A673 (cell line): ENCODE results near the gene P2RY1. TPM values are rescaled to one million over a fixed set of nuclear protein-coding genes. Genes with fewer than 3 reads are reported as not detected.

ENCODE experiments used
- BruUV-seq: library from RNA; stranded (reverse); fragments of 400-500 nt; replicated peaks from 2 replicates; lab custom pipeline; 2021; lab: Mats Ljungman, UMichigan
- CTCF ChIA-PET: fragments of 300-600 bp; sonication (Branson Sonifier 250); formaldehyde crosslinking; loops from one replicate; lab custom pipeline; 2022; ENCODE audit warnings: antibody characterized with exemption; lab: Charles Lee
- POLR2A ChIA-PET: fragments of 300-600 bp; sonication (Branson Sonifier 250); formaldehyde crosslinking; loops from one replicate; lab custom pipeline; 2022; ENCODE audit warnings: antibody characterized with exemption; ENCODE audit not compliant: low non-redundant PET; lab: Charles Lee
- DNase-seq: peaks from one replicate; pipeline ENCODE4 v3.0.0-alpha.2; 2015; ENCODE audit warnings: low spot score
- H3K27ac ChIP-seq: fragments of 200-600 bp; sonication (generic); 2 replicates; pipeline ENCODE4 v1.5.1; 2016; ENCODE audit warnings: mixed run types, low read depth, mild to moderate bottlenecking, mixed read lengths, antibody characterized with exemption, low read length; ENCODE audit not compliant: poor library complexity, severe bottlenecking
- H3K27me3 ChIP-seq: fragments of 200-600 bp; sonication (generic); replicated peaks from 2 replicates; pipeline ENCODE4 v1.6.1; 2017; ENCODE audit warnings: mixed run types, low read depth, mild to moderate bottlenecking, mixed read lengths, antibody characterized with exemption, low read length; ENCODE audit not compliant: insufficient read depth, poor library complexity
- H3K36me3 ChIP-seq: fragments of 200-600 bp; sonication (generic); 2 replicates; pipeline ENCODE4 v1.6.1; 2016; ENCODE audit warnings: mixed run types, mild to moderate bottlenecking, mixed read lengths, antibody characterized with exemption, low read length; ENCODE audit not compliant: insufficient read depth, poor library complexity, severe bottlenecking
- H3K4me1 ChIP-seq: fragments of 200-600 bp; sonication (generic); 2 replicates; pipeline ENCODE4 v1.6.1; 2017; ENCODE audit warnings: mixed run types, mild to moderate bottlenecking, mixed read lengths, antibody characterized with exemption, low read length; ENCODE audit not compliant: insufficient read depth, poor library complexity, severe bottlenecking
- H3K4me3 ChIP-seq: fragments of 200-600 bp; sonication (generic); 2 replicates; pipeline ENCODE4 v1.5.1; 2016; ENCODE audit warnings: low read depth, mixed run types, mild to moderate bottlenecking, mixed read lengths, low read length; ENCODE audit not compliant: poor library complexity, severe bottlenecking
- H3K9me3 ChIP-seq: fragments of 200-600 bp; sonication (generic); 2 replicates; pipeline ENCODE4 v1.6.1; 2016; ENCODE audit warnings: mixed run types, low read depth, mild to moderate bottlenecking, mixed read lengths, antibody characterized with exemption, low read length; ENCODE audit not compliant: poor library complexity, severe bottlenecking
- EZH2 ChIP-seq: fragments of 200-600 bp; sonication (generic); IDR thresholded peaks from 2 replicates; pipeline ENCODE4 v1.6.1; 2017; ENCODE audit warnings: borderline replicate concordance, low read depth, mild to moderate bottlenecking, mixed read lengths, antibody characterized with exemption, low read length; ENCODE audit not compliant: poor library complexity, severe bottlenecking
- intact Hi-C: fragments of 100-400 bp; cut with micrococcal nuclease; formaldehyde crosslinking; loops from one replicate; pipeline ENCODE4 v1.10.0; 2022; ENCODE audit not compliant: unreplicated experiment
- total RNA-seq: library from RNA; stranded (reverse); gene quantifications from 2 replicates; pipeline ENCODE4 v1.2.3, GENCODE V29; 2021
- TF ChIP-seq, protein P1 (sequence below): fragments of 300-800, 200-600 bp; sonication (generic); conservative IDR thresholded peaks from 2 replicates; pipeline ENCODE4 v1.5.1; 2017; ENCODE audit warnings: low read depth, mild to moderate bottlenecking, antibody characterized with exemption, low read length, moderate library complexity, mixed read lengths

P2RY1 gene
- total RNA-seq, 1 experiment from 2014 or later = 14.0 TPM

GRCh38 chr3:152879130-152879789, 44.3 kb downstream of the P2RY1 start:
- CTCF ChIA-PET = no interaction called here
- Histone ChIP-seq H3K9me3 (no peaks in the 10 kb centered on the region), H3K36me3 (no peaks in the 10 kb centered on the region), H3K27me3 (no peaks in the 10 kb centered on the region), H3K27ac (no peak overlapping the region), H3K4me3 (no peak overlapping the region), H3K4me1 (no peaks in the 10 kb centered on the region)
- intact Hi-C loops = no loop called here
- BruUV-seq = no TSS peak
- DNase-seq = no peak
- POLR2A ChIA-PET = no interaction called here
- TF ChIP-seq, protein P1, sequence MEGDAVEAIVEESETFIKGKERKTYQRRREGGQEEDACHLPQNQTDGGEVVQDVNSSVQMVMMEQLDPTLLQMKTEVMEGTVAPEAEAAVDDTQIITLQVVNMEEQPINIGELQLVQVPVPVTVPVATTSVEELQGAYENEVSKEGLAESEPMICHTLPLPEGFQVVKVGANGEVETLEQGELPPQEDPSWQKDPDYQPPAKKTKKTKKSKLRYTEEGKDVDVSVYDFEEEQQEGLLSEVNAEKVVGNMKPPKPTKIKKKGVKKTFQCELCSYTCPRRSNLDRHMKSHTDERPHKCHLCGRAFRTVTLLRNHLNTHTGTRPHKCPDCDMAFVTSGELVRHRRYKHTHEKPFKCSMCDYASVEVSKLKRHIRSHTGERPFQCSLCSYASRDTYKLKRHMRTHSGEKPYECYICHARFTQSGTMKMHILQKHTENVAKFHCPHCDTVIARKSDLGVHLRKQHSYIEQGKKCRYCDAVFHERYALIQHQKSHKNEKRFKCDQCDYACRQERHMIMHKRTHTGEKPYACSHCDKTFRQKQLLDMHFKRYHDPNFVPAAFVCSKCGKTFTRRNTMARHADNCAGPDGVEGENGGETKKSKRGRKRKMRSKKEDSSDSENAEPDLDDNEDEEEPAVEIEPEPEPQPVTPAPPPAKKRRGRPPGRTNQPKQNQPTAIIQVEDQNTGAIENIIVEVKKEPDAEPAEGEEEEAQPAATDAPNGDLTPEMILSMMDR = no peak
- no peak for TF ChIP-seq EZH2

DNA sequence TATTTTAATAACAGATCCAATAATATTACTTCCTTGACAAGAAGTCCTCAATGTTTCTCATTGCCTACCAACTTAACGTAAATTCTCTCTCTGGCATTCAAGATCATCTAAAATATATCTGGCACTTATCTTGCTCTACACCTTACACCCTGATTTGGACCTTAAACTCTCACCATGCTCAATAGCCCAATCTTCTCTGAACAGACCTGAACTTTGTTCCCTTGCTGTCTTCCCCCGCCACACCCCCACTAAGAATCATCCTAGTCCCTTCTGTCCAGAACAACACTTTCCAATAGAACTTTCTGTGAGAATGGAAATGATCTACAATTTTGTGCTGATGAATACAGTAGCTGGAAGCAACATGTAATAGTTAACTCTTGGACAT, 44.9 kb downstream of the P2RY1 start:
- CTCF ChIA-PET = no interaction called here
- BruUV-seq = no TSS peak
- Histone ChIP-seq H3K4me1 (no peaks in the 10 kb centered on the region), H3K27ac (no peak overlapping the region), H3K27me3 (no peaks in the 10 kb centered on the region), H3K4me3 (no peak overlapping the region), H3K36me3 (no peaks in the 10 kb centered on the region), H3K9me3 (no peaks in the 10 kb centered on the region)
- POLR2A ChIA-PET = no interaction called here
- DNase-seq = no peak
- intact Hi-C loops = no loop called here
- TF ChIP-seq EZH2 = no peak
- TF ChIP-seq, protein P1 = no peak

DNA sequence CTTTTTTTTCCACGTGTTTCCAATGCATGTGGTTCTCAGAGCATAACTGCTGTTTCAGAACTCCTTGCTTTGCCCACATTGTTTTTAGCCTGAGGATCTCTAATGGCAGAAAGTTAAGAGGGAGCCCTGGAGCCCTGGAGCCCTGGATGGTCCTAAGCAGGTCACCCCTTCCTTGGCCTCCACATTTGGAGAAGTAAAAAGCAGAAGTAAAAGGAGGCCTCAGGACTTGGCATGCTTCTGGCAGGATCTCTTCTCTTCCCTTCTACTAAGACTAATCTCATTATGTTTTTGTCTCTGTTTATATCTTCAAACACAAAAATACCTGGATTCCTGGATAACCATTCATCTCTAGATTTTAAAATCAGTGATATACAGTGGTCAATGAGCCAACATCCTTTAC, 50.1 kb downstream of the P2RY1 start:
- Histone ChIP-seq H3K27ac (no peak overlapping the region), H3K4me1 (no peaks in the 10 kb centered on the region), H3K36me3 (no peaks in the 10 kb centered on the region), H3K27me3 (no peaks in the 10 kb centered on the region), H3K4me3 (no peak overlapping the region), H3K9me3 (no peaks in the 10 kb centered on the region)
- BruUV-seq = no TSS peak
- no peak for DNase-seq
- TF ChIP-seq, protein P1 = no peak
- TF ChIP-seq EZH2 = no peak
- intact Hi-C loops = no loop called here
- CTCF ChIA-PET = no interaction called here
- POLR2A ChIA-PET = no interaction called here
